Stimulated activated CD8-positive, alpha-beta memory T cell treated with anti-CD3 and anti-CD28 coated beads, Interleukin-12 subunit alpha, Interleukin-12 subunit beta, amount 100 ng/mL, for 4 hours (primary cell): ENCODE data around the gene TEP1.

ENCODE experiments used
- DNase-seq: peaks from one replicate; pipeline ENCODE4 v3.0.0-alpha.2; 2020; ENCODE audit warnings: low read depth

Gene TEP1

GRCh38 chr14:20429801-20430669 lies 16.7 kb upstream of the TEP1 start:
- no peak for DNase-seq

GRCh38 chr14:20428802-20429201 lies 15.5 kb upstream of the TEP1 start:
- DNase-seq, result no peak

- no peak for DNase-seq
Measured at GRCh38 chr14:20428010-20428365, 14.7 kb upstream of the TEP1 start.

GRCh38 chr14:20427231-20428009 lies 14.1 kb upstream of the TEP1 start:
- no peak for DNase-seq

GRCh38 chr14:20424851-20425250 lies 11.6 kb upstream of the TEP1 start:
- DNase-seq, result no peak

- DNase-seq, result no peak
Measured at GRCh38 chr14:20422886-20423285, 9.6 kb upstream of the TEP1 start.

- DNase-seq, result no peak
Measured at GRCh38 chr14:20421267-20421666, 8.0 kb upstream of the TEP1 start.

GRCh38 chr14:20419419-20419818 lies 6.1 kb upstream of the TEP1 start:
- DNase-seq, result no peak

- DNase-seq, result no peak
Measured at GRCh38 chr14:20418501-20418909, 5.2 kb upstream of the TEP1 start.

GRCh38 chr14:20417250-20418186 lies 4.2 kb upstream of the TEP1 start:
- DNase-seq, result no peak

- DNase-seq, result no peak
Measured at GRCh38 chr14:20416223-20416622, 2.9 kb upstream of the TEP1 start.

- DNase-seq, result no peak
Measured at GRCh38 chr14:20415782-20416206, 2.5 kb upstream of the TEP1 start.

GRCh38 chr14:20413744-20414082 lies 412 bp upstream of the TEP1 start:
- DNase-seq, result no peak

- no peak for DNase-seq
Measured at GRCh38 chr14:20412411-20412810, 890 bp downstream of the TEP1 start.

- no peak for DNase-seq
Measured at GRCh38 chr14:20409226-20409625, 4.1 kb downstream of the TEP1 start.

- no peak for DNase-seq
Measured at GRCh38 chr14:20403521-20403920, 9.8 kb downstream of the TEP1 start.

GRCh38 chr14:20400965-20401593 lies 12.2 kb downstream of the TEP1 start:
- DNase-seq, result no peak

GRCh38 chr14:20400589-20400964 lies 12.7 kb downstream of the TEP1 start:
- DNase-seq, result no peak

- DNase-seq, result no peak
Measured at GRCh38 chr14:20397511-20397910, 15.8 kb downstream of the TEP1 start.

- DNase-seq, result no peak
Measured at GRCh38 chr14:20391505-20391904, 21.8 kb downstream of the TEP1 start.

GRCh38 chr14:20388159-20388558 lies 25.1 kb downstream of the TEP1 start:
- no peak for DNase-seq

- DNase-seq, result no peak
Measured at GRCh38 chr14:20387576-20387975, 25.7 kb downstream of the TEP1 start.
